ENCODE results near the gene CAPZA1. TPM values are rescaled to one million over a fixed set of nuclear protein-coding genes. Genes with fewer than 3 reads are reported as not detected.

Gene CAPZA1
- total RNA-seq, 2 donors from 2014 or later = 87.4 to 104 TPM

DNA sequence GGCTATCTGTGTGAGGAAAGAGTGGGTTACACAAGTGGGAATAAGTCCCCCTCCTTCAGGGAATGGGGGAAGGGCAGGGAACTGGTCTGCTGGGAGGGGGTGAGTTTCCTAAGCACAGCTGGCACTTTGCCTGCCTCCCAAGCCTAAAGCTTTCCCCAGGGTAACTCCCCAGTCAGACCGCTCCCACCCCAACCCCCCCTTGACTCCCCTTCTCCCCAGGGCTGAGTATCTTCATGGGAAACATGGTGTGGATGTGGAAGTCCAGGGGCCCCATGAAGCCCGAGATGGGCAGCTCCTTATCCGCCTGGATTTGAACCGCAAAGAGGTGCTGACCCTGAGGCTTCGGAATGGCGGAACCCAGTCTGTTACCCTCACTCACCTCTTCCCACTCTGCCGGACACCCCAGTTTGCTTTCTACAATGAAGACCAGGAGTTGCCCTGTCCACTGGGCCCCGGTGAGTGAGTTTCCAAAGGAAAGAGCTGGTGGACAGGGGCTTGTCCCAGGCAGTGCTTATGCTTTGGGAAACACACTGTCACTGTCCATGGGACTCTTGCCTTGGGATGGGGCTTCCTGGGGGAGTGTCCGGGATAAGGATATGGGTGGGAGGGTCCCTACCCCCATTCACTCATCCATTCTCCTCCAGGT, 69.7 kb downstream of the CAPZA1 start:
- H3K27me3 ChIP-seq (replicated peaks; ENCODE audit: insufficient read depth) = no peaks in the 10 kb centered on the region
- H3K9me3 ChIP-seq = no peaks in the 10 kb centered on the region
- H3K4me3 ChIP-seq = no peak overlapping the region
- DNase-seq (ENCODE audit: low spot score) = no peak
- H3K36me3 ChIP-seq = peaks cover 0 to 7% of the 10 kb centered on the region in 2 donors
- no peak for TF ChIP-seq POLR2AphosphoS5 (IDR thresholded peaks at IDR 0.05)
- no peaks in the 10 kb centered on the region for H3K4me1 ChIP-seq (replicated peaks)
- H3K27ac ChIP-seq = no peak overlapping the region
- 95% methylated on average over 9 of the region's 9 CpGs for WGBS
- intact Hi-C loops (cut with DNase I) = no loop called here

GRCh38 chr1:112689842-112690237, 70.2 kb downstream of the CAPZA1 start:
- Histone ChIP-seq H3K27me3 (replicated peaks; ENCODE audit: insufficient read depth) (no peaks in the 10 kb centered on the region), H3K36me3 (peaks cover 0 to 13% of the 10 kb centered on the region in 2 donors), H3K4me1 (replicated peaks) (no peaks in the 10 kb centered on the region), H3K27ac (no peak overlapping the region), H3K4me3 (no peak overlapping the region), H3K9me3 (no peaks in the 10 kb centered on the region)
- no peak for DNase-seq (ENCODE audit: low spot score)
- TF ChIP-seq, protein P1, sequence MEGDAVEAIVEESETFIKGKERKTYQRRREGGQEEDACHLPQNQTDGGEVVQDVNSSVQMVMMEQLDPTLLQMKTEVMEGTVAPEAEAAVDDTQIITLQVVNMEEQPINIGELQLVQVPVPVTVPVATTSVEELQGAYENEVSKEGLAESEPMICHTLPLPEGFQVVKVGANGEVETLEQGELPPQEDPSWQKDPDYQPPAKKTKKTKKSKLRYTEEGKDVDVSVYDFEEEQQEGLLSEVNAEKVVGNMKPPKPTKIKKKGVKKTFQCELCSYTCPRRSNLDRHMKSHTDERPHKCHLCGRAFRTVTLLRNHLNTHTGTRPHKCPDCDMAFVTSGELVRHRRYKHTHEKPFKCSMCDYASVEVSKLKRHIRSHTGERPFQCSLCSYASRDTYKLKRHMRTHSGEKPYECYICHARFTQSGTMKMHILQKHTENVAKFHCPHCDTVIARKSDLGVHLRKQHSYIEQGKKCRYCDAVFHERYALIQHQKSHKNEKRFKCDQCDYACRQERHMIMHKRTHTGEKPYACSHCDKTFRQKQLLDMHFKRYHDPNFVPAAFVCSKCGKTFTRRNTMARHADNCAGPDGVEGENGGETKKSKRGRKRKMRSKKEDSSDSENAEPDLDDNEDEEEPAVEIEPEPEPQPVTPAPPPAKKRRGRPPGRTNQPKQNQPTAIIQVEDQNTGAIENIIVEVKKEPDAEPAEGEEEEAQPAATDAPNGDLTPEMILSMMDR (IDR thresholded peaks at IDR 0.05) = no peak
- TF ChIP-seq POLR2A (IDR thresholded peaks at IDR 0.05) (no peak), POLR2AphosphoS5 (IDR thresholded peaks at IDR 0.05) (no peak)
- 90% methylated on average over 11 of the region's 11 CpGs for WGBS
- intact Hi-C loops (cut with DNase I) = no loop called here

- Histone ChIP-seq H3K4me1 (replicated peaks) (no peaks in the 10 kb centered on the region), H3K4me3 (no peak overlapping the region), H3K36me3 (peaks cover 0 to 22% of the 10 kb centered on the region in 2 donors), H3K27me3 (replicated peaks; ENCODE audit: insufficient read depth) (no peaks in the 10 kb centered on the region), H3K27ac (no peak overlapping the region), H3K9me3 (no peaks in the 10 kb centered on the region)
- 95% methylated on average over 5 of the region's 5 CpGs for WGBS
- no peak for DNase-seq (ENCODE audit: low spot score)
- TF ChIP-seq, protein P1 (IDR thresholded peaks at IDR 0.05) = no peak
- TF ChIP-seq POLR2AphosphoS5 (IDR thresholded peaks at IDR 0.05) (no peak), POLR2A (IDR thresholded peaks at IDR 0.05) (no peak)
- intact Hi-C loops (cut with DNase I) = no loop called here
These were observed 73.0 kb downstream of the CAPZA1 start for GRCh38 chr1:112692681-112693080.

DNA sequence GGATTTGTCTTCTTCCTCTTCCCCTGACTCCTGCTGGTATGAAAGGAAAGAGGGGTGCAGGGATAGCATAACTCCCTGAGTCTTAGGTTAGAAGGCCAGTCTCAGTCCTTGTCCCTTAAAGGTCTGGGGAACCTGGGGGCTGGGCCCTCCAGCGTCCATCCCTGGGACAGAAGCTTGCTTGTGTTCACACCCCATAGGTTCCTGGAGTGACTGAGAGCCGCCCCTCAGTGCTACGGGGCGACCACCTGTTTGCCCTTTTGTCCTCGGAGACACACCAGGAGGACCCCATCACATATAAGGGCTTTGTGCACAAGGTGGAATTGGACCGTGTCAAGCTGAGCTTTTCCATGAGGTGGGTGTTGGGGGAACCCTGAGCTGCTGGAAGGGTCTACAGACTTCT, 74.2 kb downstream of the CAPZA1 start:
- Histone ChIP-seq H3K27ac (no peak overlapping the region), H3K36me3 (peaks cover 0 to 22% of the 10 kb centered on the region in 2 donors), H3K4me3 (no peak overlapping the region), H3K9me3 (no peaks in the 10 kb centered on the region), H3K4me1 (replicated peaks) (peaks cover 7% of the 10 kb centered on the region), H3K27me3 (replicated peaks; ENCODE audit: insufficient read depth) (no peaks in the 10 kb centered on the region)
- intact Hi-C loops (cut with DNase I) = no loop called here
- 91% methylated on average over 6 of the region's 6 CpGs for WGBS
- no peak for DNase-seq (ENCODE audit: low spot score)
- TF ChIP-seq POLR2AphosphoS5 (IDR thresholded peaks at IDR 0.05) = no peak
- no peak for TF ChIP-seq POLR2A (IDR thresholded peaks at IDR 0.05)
- TF ChIP-seq, protein P1 (IDR thresholded peaks at IDR 0.05) = no peak

DNA sequence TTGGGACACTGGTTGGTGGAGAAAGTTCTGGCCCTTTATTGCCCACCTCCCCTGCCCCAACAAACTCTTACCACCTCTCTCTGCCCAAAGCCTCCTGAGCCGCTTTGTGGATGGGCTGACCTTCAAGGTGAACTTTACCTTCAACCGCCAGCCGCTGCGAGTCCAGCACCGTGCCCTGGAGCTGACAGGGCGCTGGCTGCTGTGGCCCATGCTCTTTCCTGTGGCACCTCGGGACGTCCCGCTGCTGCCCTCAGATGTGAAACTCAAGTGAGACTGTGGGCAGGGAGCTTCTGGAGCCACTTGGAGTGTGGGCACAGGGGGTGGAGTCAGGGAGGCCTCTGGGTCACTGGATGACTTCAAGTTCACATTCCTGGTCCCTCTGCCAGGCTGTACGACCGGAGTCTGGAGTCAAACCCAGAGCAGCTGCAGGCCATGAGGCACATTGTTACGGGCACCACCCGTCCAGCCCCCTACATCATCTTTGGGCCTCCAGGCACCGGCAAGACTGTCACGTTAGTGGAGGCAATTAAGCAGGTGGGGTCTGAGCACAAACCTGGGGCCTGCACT, 74.8 kb downstream of the CAPZA1 start:
- no peak for TF ChIP-seq POLR2A (IDR thresholded peaks at IDR 0.05)
- TF ChIP-seq POLR2AphosphoS5 (IDR thresholded peaks at IDR 0.05) = no peak
- TF ChIP-seq, protein P1 (IDR thresholded peaks at IDR 0.05) = no peak
- intact Hi-C loops (cut with DNase I) = no loop called here
- H3K36me3 ChIP-seq = peaks cover 0 to 22% of the 10 kb centered on the region in 2 donors
- no peaks in the 10 kb centered on the region for H3K9me3 ChIP-seq
- WGBS = 85% methylated on average over 15 of the region's 15 CpGs
- no peak overlapping the region for H3K27ac ChIP-seq
- no peaks in the 10 kb centered on the region for H3K27me3 ChIP-seq (replicated peaks; ENCODE audit: insufficient read depth)
- peaks cover 13% of the 10 kb centered on the region for H3K4me1 ChIP-seq (replicated peaks)
- DNase-seq (ENCODE audit: low spot score) = no peak
- no peak overlapping the region for H3K4me3 ChIP-seq
